AG20443 (cell line): ENCODE measurements around the gene BBS1.
"Not testable (repeated sequence)": the region's sequence is repeated elsewhere in the genome, so short reads cannot be mapped to it uniquely, and the experiment has no call there.

Experiments used
- DNase-seq: peaks from one replicate; pipeline ENCODE4 v3.0.0; 2012; ENCODE audit warnings: low spot score, mixed read lengths

The BBS1 gene

DNA sequence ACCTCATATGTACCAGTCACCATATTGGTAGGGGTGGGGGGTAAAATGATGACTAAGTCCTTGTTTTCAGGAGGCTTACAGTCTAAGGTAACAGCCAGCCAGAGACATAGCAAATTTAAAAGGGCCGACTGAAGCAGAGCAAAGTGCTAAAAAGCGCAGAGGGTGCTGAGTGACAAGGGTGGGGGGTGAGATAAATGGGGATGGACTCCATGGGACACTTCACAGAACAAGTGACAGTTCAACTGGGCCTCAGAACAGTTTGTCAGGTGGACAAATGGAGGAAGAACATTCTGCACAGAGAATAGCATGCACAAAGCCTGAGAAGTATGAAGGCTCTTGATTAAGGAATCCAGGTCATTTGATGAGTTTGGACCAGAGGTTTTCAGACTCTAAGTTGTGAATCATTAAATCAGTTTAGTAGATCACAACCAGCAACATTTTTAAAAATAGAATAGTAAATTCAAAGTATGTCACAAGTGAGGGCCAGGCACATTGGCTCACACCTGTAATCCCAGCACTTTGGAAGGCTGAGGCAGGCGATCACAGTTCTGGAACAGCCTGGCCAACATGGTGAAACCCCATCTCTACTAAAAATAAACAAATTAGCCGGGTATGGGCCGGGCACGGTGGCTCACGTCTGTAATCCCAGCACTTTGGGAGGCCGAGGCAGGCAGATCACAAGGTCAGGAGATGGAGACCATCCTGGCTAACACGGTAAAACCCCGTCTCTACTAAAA lies 14.0 kb downstream of the BBS1 start:
- DNase-seq = no peak

GRCh38 chr11:66529069-66529468 lies 18.6 kb downstream of the BBS1 start:
- DNase-seq = no peak

GRCh38 chr11:66529655-66530054 lies 19.2 kb downstream of the BBS1 start:
- no peak for DNase-seq

DNA sequence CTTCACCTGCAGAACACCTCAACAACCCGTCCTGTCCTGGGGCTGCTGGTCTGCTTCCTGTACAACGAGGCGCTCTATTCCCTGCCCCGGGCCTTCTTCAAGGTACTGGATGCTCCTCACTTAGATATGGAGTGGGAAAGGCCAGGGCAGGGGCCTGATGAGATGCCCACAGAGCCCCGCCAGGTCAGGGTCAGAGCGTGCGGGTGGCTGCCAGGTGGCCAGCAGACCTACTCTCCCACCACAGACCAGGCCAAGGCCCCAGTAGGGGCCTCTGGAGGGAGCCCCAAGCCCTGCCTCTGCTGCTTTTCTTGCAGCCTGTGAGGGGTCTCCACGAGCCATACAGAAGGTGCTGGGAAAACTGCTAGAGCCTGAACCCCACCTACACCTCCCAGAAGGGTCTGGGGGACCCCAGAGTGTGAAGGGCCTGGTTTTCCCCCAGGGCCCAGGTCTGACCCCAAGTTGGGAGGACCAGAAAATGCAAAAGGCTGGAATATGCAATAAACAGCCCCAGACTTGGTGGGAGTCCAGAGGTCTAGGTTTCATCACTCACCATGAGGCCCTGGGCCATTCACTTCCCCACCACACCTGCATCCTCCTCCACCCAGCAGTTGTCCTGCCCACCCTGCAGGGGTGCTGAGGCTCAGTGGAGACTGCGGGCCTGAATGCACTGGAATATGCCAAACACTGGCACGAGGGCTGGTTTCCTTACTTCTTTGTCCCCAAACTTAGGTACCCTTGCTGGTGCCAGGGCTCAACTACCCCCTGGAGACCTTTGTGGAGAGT lies 20.7 kb downstream of the BBS1 start:
- no peak for DNase-seq

DNA sequence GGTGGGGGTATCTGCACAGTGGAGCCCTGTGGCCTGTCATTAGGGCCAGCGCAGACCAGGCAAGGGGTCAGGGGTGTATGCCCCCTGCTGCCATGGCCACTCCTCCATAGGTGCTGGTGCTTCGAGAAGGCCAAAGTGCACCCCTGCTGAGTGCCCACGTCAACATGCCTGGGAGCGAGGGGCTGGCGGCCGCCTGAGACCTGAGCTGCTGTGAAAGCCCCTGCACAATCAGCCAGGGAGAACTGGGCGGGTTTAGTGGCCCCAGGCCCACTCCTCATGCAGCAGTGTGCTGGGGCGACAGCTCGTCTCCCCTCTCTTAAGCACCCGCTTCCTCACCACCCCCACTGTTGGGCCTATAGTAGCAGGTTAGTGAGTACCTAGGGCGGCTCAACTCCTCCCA lies 21.4 kb downstream of the BBS1 start:
- no peak for DNase-seq

DNA sequence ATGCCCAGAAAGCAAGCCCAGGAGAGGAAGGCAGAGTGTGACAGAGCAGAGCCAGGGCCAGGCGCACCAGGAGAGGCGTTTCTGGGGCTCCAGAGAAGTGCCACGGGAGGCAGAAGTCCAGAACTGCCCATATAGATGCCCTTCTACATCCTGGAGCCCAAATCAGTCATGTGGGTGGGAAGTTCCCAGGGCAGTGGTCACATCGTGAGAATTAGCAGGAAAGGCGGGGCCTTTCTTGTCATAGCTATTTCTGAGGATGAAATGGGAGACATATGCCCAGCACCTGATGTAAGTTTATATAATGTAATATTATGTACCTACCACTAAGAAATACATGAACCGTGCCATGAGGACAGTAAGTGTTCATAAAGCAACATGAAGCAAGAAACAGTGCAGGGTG lies 22.3 kb downstream of the BBS1 start:
- no peak for DNase-seq

DNA sequence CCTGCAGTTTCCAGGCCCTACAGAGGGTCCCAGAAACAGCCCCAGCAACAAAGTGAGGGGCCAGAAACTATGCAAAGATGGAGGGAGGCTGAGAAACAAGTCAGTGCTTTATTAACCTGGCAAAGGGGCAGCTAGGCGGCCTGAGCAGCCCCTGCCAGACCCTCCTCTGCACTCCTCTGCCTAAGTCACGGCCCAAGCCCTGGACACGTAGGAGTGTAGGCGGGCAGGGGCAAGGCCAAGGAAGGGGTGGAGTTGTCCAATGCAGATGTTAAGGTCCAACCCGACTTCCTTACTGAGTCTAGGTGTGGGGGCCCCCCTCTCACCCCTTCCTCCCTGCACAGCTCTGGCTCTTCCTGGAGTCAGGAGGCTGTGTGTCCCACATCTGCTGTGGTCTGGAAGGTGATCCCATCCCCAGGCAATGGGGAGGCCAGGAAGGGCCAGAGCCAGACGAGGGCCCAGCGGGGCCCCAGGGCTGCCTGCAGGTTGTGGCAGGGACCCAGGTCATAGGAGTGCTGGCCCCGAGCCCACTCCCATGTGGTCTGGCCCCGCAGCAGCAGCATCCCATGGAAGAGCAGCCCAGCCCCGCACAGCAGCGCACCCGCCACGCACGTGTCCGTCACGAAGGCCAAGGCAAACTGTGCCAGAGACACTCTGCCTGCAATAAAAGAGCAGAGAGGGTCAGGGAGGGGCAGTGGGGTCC lies 28.9 kb downstream of the BBS1 start:
- no peak for DNase-seq

DNA sequence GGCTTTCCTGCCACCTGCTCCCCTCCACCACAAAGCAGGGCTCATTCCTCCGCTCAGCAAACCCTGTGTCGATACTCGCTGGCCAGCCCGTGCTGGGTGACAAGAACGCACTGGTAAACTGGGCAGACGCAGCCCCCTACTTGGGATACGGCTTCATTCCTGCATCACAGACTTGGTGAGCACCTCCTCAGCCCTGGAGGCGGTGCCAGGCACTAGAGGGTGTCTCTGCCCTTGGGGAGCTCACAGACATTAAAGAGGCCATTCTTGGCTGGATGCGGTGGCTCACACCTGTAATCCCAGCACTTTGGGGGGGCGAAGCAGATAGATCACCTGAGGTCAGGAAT lies 29.4 kb downstream of the BBS1 start:
- DNase-seq = no peak

DNA sequence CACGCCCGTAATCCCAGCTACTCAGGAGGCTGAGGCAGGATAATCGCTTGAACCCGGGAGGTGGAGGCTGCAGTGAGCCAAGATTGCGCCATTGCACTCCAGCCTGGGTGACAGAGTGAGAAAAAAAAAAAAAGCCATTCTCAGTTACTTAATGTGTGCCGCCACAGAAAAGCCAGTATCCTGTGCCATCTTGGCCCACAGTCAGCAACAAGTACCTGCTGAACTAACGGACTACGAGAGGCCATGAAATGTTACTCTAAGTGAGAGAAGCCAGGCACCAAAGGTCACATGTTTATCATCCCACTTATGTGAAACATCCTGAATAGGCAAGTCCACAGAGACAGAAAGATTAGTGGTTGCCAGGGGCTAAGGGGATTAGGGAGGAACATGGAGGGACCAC lies 30.2 kb downstream of the BBS1 start:
- DNase-seq = not testable (repeated sequence)

DNA sequence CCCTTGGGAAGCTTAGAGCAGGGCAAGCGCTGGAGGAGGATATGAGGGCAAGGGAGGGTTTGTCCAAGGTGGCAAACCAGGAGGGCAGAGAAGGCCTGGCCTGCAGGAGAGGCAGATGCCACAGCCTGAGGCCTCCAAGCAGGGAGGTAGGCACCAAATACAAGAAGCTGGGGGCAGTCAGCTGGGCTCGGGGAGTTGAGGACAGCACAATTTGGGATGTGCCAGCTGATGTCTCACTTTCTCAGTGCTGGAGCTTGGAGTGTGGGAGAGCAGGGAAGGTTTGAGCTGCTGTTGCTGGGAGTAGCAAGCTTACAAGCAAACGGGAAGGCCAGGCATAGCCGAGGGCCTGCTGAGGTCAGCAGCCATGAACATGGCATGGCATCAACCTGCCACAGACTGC lies 31.5 kb downstream of the BBS1 start:
- no peak for DNase-seq

- peak; percentile 66 for DNase-seq
Observed at GRCh38 chr11:66542362-66542761, 31.9 kb downstream of the BBS1 start.

DNA sequence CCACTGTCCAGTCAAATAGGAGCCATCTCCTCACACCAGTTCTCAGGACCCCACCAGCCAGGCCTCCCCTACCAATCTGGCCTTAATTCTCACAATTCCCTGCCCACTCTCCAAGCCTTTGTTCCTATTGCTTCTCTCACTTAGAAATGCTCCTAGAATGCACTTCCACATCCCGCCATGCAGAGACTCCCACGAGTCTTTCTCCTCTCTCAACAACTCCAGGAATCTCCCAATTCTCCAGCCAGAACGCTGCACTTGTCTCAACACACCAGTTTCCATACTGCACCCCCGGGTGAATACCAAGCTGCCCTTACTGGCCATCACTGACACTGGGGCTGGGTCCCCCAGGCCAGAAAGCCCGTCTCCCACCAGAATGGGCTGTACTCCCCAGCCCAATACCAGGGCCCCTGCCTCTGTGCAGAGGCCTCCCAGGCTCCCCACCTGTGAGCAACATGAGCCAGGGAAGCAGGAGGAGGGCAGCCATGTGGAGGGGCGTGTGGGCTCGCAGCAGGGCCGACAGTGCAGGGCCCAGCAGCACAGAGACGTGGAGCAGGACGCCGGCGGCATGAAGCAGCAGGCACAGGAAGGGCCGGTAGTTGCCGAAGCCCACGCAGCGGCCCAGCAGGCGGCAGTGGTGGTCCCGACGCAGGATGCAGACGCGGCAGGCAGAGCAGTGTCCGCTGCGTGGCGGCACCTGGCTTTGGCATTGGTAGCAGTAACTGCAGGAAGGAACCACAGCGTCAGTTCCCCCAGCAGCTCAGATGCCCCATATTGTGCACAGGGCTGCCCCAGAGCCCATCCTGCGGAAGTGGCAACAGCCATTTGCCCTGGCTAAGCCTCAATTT lies 33.0 kb downstream of the BBS1 start:
- no peak for DNase-seq

GRCh38 chr11:66544952-66545351 lies 34.5 kb downstream of the BBS1 start:
- not testable (repeated sequence) for DNase-seq

GRCh38 chr11:66545701-66546367 lies 35.4 kb downstream of the BBS1 start, which contains the start of gene ZDHHC24:
TSS of gene ZDHHC24 (minus strand) at chr11:66546048. CDS start at chr11:66546003, 45 bp downstream.
- peak; percentile 99 for DNase-seq

- DNase-seq = peak; percentile 43
Observed at GRCh38 chr11:66546368-66546965, 36.0 kb downstream of the BBS1 start, which contains the start of gene ACTN3. TSS of gene ACTN3 (plus strand) at chr11:66546903. CDS start at chr11:66546938, 35 bp downstream.

DNA sequence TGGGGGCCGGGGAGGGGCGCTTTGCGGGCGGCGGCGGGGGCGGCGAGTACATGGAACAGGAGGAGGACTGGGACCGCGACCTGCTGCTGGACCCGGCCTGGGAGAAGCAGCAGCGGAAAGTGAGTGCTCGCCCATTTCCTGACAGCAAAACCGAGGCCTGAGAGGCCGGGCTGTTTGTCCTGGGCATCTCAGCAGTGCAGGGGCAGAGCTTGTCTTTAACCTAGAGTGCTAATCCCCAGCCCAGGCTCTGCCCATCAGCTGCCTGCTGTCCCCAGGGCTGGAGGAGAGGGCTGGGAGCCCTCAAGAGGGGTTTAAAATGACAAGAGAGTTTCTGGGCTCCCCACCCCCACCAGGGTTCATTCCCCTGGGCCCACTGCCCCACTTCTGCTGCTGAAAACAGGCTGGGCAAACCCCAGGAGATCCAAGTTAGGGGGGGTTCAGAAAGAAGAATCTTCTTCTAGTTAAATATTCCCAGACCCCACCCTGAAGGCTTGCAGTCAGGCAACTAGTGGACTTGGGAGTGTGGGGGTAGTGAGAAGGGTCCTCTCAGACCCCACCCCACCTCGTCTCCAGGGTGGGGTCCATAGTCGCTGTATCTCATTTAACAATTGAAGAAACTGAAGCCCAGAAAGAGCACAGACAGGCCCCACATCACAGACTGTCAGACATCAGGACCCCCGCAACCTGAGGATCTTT lies 36.7 kb downstream of the BBS1 start:
- DNase-seq = no peak

GRCh38 chr11:66547662-66548009 lies 37.2 kb downstream of the BBS1 start:
- no peak for DNase-seq

DNA sequence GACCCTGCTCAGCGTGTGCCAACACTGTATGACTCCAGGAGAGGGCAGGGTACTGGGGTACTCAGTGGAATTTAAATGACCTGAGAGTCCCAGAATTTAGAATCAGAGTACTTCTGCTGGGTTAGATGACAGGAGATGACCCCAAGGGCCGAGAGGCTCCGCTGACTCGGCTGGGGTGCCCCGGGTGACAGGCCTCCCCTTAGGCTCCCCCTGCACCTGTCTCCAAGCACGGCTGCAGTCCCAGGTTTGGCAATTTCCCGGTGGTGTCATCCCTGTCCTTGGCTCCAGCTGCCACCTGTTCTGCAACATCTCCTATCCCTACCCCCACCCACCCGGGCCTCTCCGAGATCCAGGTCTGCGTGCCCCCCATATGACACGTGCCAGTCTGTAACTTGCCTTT lies 37.6 kb downstream of the BBS1 start:
- no peak for DNase-seq

DNA sequence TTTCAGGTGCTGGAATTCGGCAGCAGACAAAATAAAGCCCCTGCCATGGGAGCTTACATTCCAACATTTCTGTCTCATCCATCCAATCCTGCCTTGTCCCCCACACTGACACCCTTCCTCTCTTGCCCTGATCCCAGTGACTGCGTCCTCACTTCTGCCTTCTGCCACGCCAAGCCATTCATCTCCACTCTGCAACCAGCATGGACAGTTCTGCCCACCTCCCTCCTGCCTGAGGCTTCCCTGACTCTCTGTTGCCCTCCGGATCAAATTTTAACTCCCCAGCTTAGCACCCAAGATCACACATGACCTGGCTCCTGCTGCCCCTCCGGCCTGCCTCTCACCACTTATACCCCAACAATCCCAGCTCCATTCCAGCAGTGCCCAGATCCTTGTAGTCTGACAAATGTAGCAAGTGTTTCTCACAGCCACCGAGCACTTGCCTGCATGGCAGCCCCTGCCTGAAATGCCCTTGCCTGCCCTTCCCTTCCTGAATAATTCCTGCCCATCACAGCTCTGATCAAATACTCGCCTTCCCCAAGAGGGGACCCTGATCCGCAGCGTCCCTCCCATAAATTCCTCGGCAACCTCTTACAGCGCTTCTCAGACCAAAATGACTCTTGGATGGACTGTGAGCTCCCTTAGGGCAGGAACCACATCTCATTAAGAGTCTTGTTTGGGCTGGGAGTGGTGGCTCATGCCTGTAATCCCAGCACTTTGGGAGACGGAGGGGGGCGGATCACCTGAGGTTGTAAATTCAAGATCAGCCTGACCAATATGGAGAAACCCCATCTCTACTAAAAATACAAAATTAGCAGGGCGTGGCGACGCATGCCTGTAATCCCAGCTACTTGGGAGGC lies 38.6 kb downstream of the BBS1 start:
- no peak for DNase-seq
